NB4 (cell line): ENCODE measurements around the gene SEMA3G.

Experiments
- DNase-seq: peaks from one replicate; pipeline ENCODE4 v3.0.0; 2010; ENCODE audit warnings: low read depth
- H3K4me3 ChIP-seq: one replicate; pipeline ENCODE4 v1.5.1; 2011; ENCODE audit warnings: mild to moderate bottlenecking, low read depth, low read length, moderate library complexity
- MYC ChIP-seq: IDR thresholded peaks from 2 replicates; pipeline ENCODE4 v1.6.1; 2011; ENCODE audit warnings: low read depth, low read length
- POLR2A ChIP-seq: IDR thresholded peaks from 2 replicates; pipeline ENCODE4 v1.6.1; 2011; ENCODE audit warnings: mild to moderate bottlenecking; ENCODE audit not compliant: insufficient read length; ENCODE audit errors: extremely low read depth
- TF ChIP-seq, protein P1 (sequence below): IDR thresholded peaks from 2 replicates; pipeline ENCODE4 v1.6.1; 2011; ENCODE audit warnings: low read depth, low read length
- TF ChIP-seq, protein P2 (sequence below): IDR thresholded peaks from one replicate; pipeline ENCODE4 v1.5.1; 2012; ENCODE audit warnings: low read depth, low read length

SEMA3G gene

DNA sequence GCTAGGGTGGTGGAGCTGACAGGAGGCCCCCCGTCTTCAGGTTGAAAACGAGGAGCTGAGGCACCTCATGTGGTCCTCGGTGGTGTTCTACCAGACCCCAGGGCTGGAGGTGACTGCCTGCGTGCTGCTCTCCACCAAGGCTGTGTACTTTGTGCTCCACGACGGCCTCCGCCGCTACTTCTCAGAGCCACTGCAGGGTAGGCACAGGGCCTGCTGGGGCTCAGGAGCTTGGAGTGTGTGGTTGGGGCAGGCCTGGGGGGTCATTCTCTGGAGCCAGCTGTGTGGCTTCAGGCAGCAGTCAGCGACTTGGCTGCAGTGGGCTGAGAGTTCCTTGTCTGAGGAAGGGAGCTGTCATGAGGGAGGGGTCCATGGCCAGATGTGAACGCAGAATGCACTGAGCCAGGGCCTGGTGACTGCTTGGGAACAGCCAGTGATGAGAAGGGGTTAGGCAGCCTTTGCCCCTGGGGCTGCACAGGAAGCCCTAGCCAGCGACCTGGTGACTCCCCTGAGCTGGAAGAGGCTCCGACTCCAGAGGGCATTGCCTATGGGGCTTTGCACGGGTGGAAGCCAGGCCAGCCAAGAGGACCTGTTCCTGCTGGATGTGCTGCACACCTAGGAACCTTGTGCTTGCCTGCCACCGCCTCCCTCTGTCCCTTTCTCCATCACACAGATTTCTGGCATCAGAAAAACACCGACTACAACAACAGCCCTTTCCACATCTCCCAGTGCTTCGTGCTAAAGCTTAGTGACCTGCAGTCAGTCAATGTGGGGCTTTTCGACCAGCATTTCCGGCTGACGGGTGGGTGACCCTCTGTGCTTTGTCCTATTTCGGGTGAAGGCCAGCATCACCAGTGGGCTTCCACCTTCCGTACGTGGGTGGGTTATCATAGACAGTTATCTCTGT is 45.4 kb upstream of the SEMA3G start:
- no peak overlapping the region for H3K4me3 ChIP-seq
- no peak for TF ChIP-seq POLR2A
- TF ChIP-seq MYC: no peak
- TF ChIP-seq, protein P1, sequence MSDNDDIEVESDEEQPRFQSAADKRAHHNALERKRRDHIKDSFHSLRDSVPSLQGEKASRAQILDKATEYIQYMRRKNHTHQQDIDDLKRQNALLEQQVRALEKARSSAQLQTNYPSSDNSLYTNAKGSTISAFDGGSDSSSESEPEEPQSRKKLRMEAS: no peak
- TF ChIP-seq, protein P2, sequence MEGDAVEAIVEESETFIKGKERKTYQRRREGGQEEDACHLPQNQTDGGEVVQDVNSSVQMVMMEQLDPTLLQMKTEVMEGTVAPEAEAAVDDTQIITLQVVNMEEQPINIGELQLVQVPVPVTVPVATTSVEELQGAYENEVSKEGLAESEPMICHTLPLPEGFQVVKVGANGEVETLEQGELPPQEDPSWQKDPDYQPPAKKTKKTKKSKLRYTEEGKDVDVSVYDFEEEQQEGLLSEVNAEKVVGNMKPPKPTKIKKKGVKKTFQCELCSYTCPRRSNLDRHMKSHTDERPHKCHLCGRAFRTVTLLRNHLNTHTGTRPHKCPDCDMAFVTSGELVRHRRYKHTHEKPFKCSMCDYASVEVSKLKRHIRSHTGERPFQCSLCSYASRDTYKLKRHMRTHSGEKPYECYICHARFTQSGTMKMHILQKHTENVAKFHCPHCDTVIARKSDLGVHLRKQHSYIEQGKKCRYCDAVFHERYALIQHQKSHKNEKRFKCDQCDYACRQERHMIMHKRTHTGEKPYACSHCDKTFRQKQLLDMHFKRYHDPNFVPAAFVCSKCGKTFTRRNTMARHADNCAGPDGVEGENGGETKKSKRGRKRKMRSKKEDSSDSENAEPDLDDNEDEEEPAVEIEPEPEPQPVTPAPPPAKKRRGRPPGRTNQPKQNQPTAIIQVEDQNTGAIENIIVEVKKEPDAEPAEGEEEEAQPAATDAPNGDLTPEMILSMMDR: no peak
- DNase-seq: no peak

DNA sequence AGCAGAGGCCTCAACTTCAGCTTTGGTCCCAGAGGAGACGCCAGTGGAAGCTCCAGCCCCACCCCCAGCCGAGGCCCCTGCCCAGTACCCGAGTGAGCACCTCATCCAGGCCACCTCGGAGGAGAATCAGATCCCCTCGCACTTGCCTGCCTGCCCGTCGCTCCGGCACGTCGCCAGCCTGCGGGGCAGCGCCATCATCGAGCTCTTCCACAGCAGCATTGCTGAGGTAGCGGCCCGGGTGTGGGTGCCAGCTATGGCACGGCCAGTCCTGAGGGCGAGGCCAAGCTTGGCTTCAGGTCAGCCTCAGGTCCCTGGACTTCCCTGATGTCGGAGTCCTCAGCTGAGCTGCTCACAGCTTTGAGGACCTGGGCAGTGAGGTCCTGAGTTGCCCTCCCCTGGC is 44.5 kb upstream of the SEMA3G start:
- TF ChIP-seq, protein P1: no peak
- TF ChIP-seq POLR2A (no peak), MYC (no peak)
- TF ChIP-seq, protein P2: no peak
- no peak for DNase-seq
- no peak overlapping the region for H3K4me3 ChIP-seq

DNA sequence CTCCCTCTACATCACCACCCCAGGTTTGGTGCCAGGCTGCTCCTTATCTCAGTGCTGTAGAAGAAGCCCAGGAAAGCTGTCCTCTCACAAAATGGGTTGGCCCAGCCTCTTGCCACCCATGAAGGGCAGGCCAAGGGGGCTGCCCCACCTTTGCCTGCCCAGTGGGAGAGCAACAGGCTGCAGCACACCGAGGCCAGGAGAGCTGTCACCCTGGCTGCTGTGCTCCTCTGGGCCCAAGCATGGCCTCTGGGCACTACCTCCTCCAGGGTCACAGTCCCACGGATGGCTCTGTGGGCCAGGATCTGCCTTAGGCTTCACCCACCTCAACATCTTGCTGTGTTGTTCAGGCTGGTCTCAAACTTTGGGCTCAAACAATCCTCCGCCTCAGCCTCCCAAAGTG is 43.8 kb upstream of the SEMA3G start:
- TF ChIP-seq, protein P1: no peak
- TF ChIP-seq POLR2A: no peak
- no peak for TF ChIP-seq MYC
- TF ChIP-seq, protein P2: no peak
- no peak overlapping the region for H3K4me3 ChIP-seq
- no peak for DNase-seq

DNA sequence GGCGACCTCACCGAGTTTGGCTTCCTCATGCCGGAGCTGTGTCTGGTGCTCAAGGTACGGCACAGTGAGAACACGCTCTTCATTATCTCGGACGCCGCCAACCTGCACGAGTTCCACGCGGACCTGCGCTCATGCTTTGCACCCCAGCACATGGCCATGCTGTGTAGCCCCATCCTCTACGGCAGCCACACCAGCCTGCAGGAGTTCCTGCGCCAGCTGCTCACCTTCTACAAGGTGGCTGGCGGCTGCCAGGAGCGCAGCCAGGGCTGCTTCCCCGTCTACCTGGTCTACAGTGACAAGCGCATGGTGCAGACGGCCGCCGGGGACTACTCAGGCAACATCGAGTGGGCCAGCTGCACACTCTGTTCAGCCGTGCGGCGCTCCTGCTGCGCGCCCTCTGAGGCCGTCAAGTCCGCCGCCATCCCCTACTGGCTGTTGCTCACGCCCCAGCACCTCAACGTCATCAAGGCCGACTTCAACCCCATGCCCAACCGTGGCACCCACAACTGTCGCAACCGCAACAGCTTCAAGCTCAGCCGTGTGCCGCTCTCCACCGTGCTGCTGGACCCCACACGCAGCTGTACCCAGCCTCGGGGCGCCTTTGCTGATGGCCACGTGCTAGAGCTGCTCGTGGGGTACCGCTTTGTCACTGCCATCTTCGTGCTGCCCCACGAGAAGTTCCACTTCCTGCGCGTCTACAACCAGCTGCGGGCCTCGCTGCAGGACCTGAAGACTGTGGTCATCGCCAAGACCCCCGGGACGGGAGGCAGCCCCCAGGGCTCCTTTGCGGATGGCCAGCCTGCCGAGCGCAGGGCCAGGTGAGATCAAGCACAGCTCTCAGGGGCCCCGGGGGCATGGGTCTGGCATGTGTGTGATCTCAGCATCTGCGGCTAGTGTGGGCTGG is 43.1 kb upstream of the SEMA3G start:
- H3K4me3 ChIP-seq: no peak overlapping the region
- no peak for DNase-seq
- TF ChIP-seq, protein P1: no peak
- TF ChIP-seq, protein P2: no peak
- no peak for TF ChIP-seq MYC
- no peak for TF ChIP-seq POLR2A

DNA sequence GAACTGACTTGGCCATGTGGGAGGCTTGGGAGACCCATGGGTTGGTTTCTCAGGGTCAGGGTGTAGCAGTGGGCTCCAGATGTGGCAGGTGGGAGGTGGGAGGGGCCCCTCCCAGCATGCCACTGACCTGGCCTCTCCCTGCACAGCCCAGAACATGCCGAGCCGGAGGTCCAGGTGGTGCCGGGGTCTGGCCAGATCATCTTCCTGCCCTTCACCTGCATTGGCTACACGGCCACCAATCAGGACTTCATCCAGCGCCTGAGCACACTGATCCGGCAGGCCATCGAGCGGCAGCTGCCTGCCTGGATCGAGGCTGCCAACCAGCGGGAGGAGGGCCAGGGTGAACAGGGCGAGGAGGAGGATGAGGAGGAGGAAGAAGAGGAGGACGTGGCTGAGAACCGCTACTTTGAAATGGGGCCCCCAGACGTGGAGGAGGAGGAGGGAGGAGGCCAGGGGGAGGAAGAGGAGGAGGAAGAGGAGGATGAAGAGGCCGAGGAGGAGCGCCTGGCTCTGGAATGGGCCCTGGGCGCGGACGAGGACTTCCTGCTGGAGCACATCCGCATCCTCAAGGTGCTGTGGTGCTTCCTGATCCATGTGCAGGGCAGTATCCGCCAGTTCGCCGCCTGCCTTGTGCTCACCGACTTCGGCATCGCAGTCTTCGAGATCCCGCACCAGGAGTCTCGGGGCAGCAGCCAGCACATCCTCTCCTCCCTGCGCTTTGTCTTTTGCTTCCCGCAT is 42.3 kb upstream of the SEMA3G start:
- no peak for DNase-seq
- TF ChIP-seq, protein P1: no peak
- TF ChIP-seq POLR2A: no peak

More for the DNA sequence above, 42.3 kb upstream of the SEMA3G start:
- H3K4me3 ChIP-seq: no peak overlapping the region
